IMR-90 (cell line): Measurements from ENCODE around the gene ATP6V0A4. TPM values are rescaled to one million over a fixed set of nuclear protein-coding genes. Genes with fewer than 3 reads are reported as not detected.

Experiments
- ATAC-seq: fragments of 200-7000 bp; cut with Tn5 transposase; 2 replicates; pipeline ENCODE4 v1.9.1; 2020; ENCODE audit warnings: low read depth, mild to moderate bottlenecking, moderate library complexity
- BruUV-seq: library from RNA; stranded (reverse); fragments of 400-500 nt; replicated peaks from 2 replicates; lab custom pipeline; 2021; lab: Mats Ljungman, UMichigan
- CTCF ChIA-PET: fragments of 300-600 bp; formaldehyde crosslinking; extraction: SDS; loops from one replicate; lab custom pipeline; 2021; ENCODE audit warnings: antibody characterized with exemption; lab: Yijun Ruan, JAX
- POLR2A ChIA-PET: fragments of 300-600 bp; sonication (Branson Sonifier 250); formaldehyde crosslinking; loops from one replicate; lab custom pipeline; 2022; ENCODE audit warnings: antibody characterized with exemption; ENCODE audit not compliant: unreplicated experiment; lab: Charles Lee
- DNase-seq: peaks from one replicate; pipeline ENCODE4 v3.0.0; 2013
- H2AFZ ChIP-seq: replicated peaks from 2 replicates; pipeline ENCODE3; 2013; ENCODE audit warnings: low read length, mild to moderate bottlenecking; ENCODE audit not compliant: poor library complexity
- H2AK5ac ChIP-seq: 2 replicates; pipeline ENCODE4 v1.6.1; 2013; ENCODE audit warnings: low read depth, low read length, inconsistent platforms
- H2AK9ac ChIP-seq: replicated peaks from 2 replicates; pipeline ENCODE3; 2013; ENCODE audit warnings: mild to moderate bottlenecking, low read depth, low read length, moderate library complexity; ENCODE audit not compliant: poor library complexity
- H2BK120ac ChIP-seq: 2 replicates; pipeline ENCODE4 v1.6.1; 2013; ENCODE audit warnings: low read depth, low read length, inconsistent platforms
- H2BK15ac ChIP-seq: 3 replicates; pipeline ENCODE4 v1.6.1; 2013; ENCODE audit warnings: low read depth, low read length, inconsistent platforms
- H2BK20ac ChIP-seq: 2 replicates; pipeline ENCODE4 v1.6.1; 2013; ENCODE audit warnings: low read depth, mild to moderate bottlenecking, inconsistent platforms, low read length, moderate library complexity
- H2BK5ac ChIP-seq: 2 replicates; pipeline ENCODE4 v1.6.1; 2013; ENCODE audit warnings: mild to moderate bottlenecking, low read depth, low read length, inconsistent platforms; ENCODE audit not compliant: poor library complexity, severe bottlenecking
- H3K14ac ChIP-seq: replicated peaks from 2 replicates; pipeline ENCODE4 v1.6.1; 2013; ENCODE audit warnings: low read depth, low read length, inconsistent platforms
- H3K18ac ChIP-seq: 2 replicates; pipeline ENCODE4 v1.6.1; 2013; ENCODE audit warnings: low read depth, low read length, control low read depth
- H3K23ac ChIP-seq: 2 replicates; pipeline ENCODE4 v1.6.1; 2013; ENCODE audit warnings: low read depth, low read length, inconsistent platforms
- H3K27ac ChIP-seq: 2 replicates; pipeline ENCODE4 v1.5.1; 2013; ENCODE audit warnings: mild to moderate bottlenecking, control low read depth, low read length; ENCODE audit not compliant: insufficient read depth
- H3K27me3 ChIP-seq: 2 replicates; pipeline ENCODE4 v1.6.1; 2013; ENCODE audit warnings: low read length; ENCODE audit not compliant: control insufficient read depth, insufficient read depth
- H3K36me3 ChIP-seq: 2 replicates; pipeline ENCODE4 v1.6.1; 2013; ENCODE audit warnings: low read length, mixed read lengths; ENCODE audit not compliant: control insufficient read depth, insufficient read depth
- H3K4ac ChIP-seq: 2 replicates; pipeline ENCODE4 v1.6.1; 2013; ENCODE audit warnings: low read depth, low read length, inconsistent platforms
- H3K4me1 ChIP-seq: 2 replicates; pipeline ENCODE4 v1.6.1; 2013; ENCODE audit warnings: low read length, mixed read lengths; ENCODE audit not compliant: control insufficient read depth, insufficient read depth
- H3K4me2 ChIP-seq: 2 replicates; pipeline ENCODE4 v1.6.1; 2013; ENCODE audit warnings: low read depth, mild to moderate bottlenecking, control low read depth, low read length, moderate library complexity
- H3K4me3 ChIP-seq: 2 replicates; pipeline ENCODE4 v1.5.1; 2013; ENCODE audit warnings: low read depth, mild to moderate bottlenecking, control low read depth, low read length, moderate library complexity; ENCODE audit not compliant: insufficient read depth
- H3K56ac ChIP-seq: 2 replicates; pipeline ENCODE4 v1.6.1; 2013; ENCODE audit warnings: low read length, inconsistent platforms; ENCODE audit not compliant: insufficient read depth; ENCODE audit errors: extremely low read depth
- H3K79me1 ChIP-seq, 2 experiments: 2 replicates each; pipeline ENCODE4 v1.6.1; 2013; ENCODE audit warnings: low read length in 2 of 2, inconsistent platforms in 1 of 2, low read depth in 1 of 2
- H3K9ac ChIP-seq: 2 replicates; pipeline ENCODE4 v1.6.1; 2013; ENCODE audit warnings: low read depth, low read length, control low read depth
- H3K9me1 ChIP-seq: 2 replicates; pipeline ENCODE4 v1.6.1; 2013; ENCODE audit warnings: low read length, inconsistent platforms; ENCODE audit not compliant: insufficient read depth
- H3K9me3 ChIP-seq: 2 replicates; pipeline ENCODE4 v1.6.1; 2013; ENCODE audit warnings: low read length; ENCODE audit not compliant: control insufficient read depth, insufficient read depth
- H4K20me1 ChIP-seq: 2 replicates; pipeline ENCODE4 v1.6.1; 2013; ENCODE audit warnings: low read length, inconsistent platforms; ENCODE audit not compliant: insufficient read depth
- H4K5ac ChIP-seq: 2 replicates; pipeline ENCODE4 v1.6.1; 2013; ENCODE audit warnings: mild to moderate bottlenecking, low read depth, low read length, control low read depth
- H4K8ac ChIP-seq, 2 experiments: 2 replicates each; pipeline ENCODE4 v1.6.1; 2013; ENCODE audit warnings: low read depth in 2 of 2, low read length in 2 of 2, control low read depth in 1 of 2, inconsistent platforms in 1 of 2
- H4K91ac ChIP-seq: 2 replicates; pipeline ENCODE4 v1.6.1; 2013; ENCODE audit warnings: low read depth, low read length, inconsistent platforms; ENCODE audit not compliant: insufficient read depth
- BHLHE40 ChIP-seq: fragments of 150-350 bp; IDR thresholded peaks from 2 replicates; pipeline ENCODE4 v1.6.1; 2016; ENCODE audit warnings: mild to moderate bottlenecking, low read depth, low read length
- CEBPB ChIP-seq: IDR thresholded peaks from 2 replicates; pipeline ENCODE4 v1.6.1; 2012; ENCODE audit warnings: low read depth, low read length, improper control_type of control experiment
- ELK1 ChIP-seq: fragments of 150-350 bp; IDR thresholded peaks from 2 replicates; pipeline ENCODE4 v1.6.1; 2016; ENCODE audit warnings: low read depth, mild to moderate bottlenecking, low read length, moderate library complexity, borderline replicate concordance
- FOS ChIP-seq: fragments of 150-350 bp; IDR thresholded peaks from 2 replicates; pipeline ENCODE4 v1.6.1; 2016; ENCODE audit warnings: low read depth, low read length
- MAZ ChIP-seq: IDR thresholded peaks from 2 replicates; pipeline ENCODE4 v1.6.1; 2012; ENCODE audit warnings: low read depth, mild to moderate bottlenecking, low read length, improper control_type of control experiment, moderate library complexity, borderline replicate concordance
- MXI1 ChIP-seq: IDR thresholded peaks from 2 replicates; pipeline ENCODE4 v1.6.1; 2012; ENCODE audit warnings: low read depth, mild to moderate bottlenecking, low read length, moderate library complexity, borderline replicate concordance
- NFE2L2 ChIP-seq: fragments of 150-350 bp; IDR thresholded peaks from 2 replicates; pipeline ENCODE4 v1.6.1; 2016; ENCODE audit warnings: low read depth, mild to moderate bottlenecking, low read length
- RCOR1 ChIP-seq: IDR thresholded peaks from 2 replicates; pipeline ENCODE4 v1.6.1; 2012; ENCODE audit warnings: mild to moderate bottlenecking, low read length, improper control_type of control experiment; ENCODE audit not compliant: insufficient replicate concordance
- RFX5 ChIP-seq: IDR thresholded peaks from 2 replicates; pipeline ENCODE4 v1.8.0; 2012; ENCODE audit warnings: low read depth, mild to moderate bottlenecking, low read length, moderate library complexity
- WGBS, 2 experiments: methylation state at CpG; one replicate each; pipeline versions ENCODE4 v1.1.5 to v1.1.7; 2013; ENCODE audit warnings: missing lambda C conversion rate in 2 of 2; ENCODE audit not compliant: insufficient read length in 1 of 2; ENCODE audit errors: extremely low coverage in 2 of 2; 5-methylcytosine and 5-hydroxymethylcytosine counted together
- dilution Hi-C: fragments of 300-500 bp; cut with HindIII; formaldehyde crosslinking; loops from one replicate; pipeline ENCODE4 v1.14.3; 2018; ENCODE audit warnings: low sequenced_read_pairs; ENCODE audit not compliant: unreplicated experiment
- in situ Hi-C: fragments of 300-500 bp; cut with MboI; formaldehyde crosslinking; loops from 3 replicates; pipeline ENCODE4 v1.14.3; 2019; ENCODE audit warnings: low sequenced_read_pairs, inconsistent platforms, mixed read lengths
- intact Hi-C: fragments of 100-400 bp; cut with micrococcal nuclease; formaldehyde crosslinking; loops from 2 replicates; pipeline ENCODE4 v1.10.0; 2022
- polyA plus RNA-seq, 3 experiments: library from polyadenylated mRNA; depleted of rRNA; stranded (reverse); fragments of >200 nt; gene quantifications; 2 replicates each; pipeline ENCODE4 v1.2.3, GENCODE V29; 2012; ENCODE audit warnings: low replicate concordance in 1 of 3
- total RNA-seq: library from RNA; depleted of rRNA; stranded (reverse); fragments of >200 nt; gene quantifications from 2 replicates; pipeline ENCODE4 v1.2.3, GENCODE V29; 2012
- TF ChIP-seq, protein P1 (sequence below): conservative IDR thresholded peaks from 2 replicates; pipeline ENCODE4 v1.5.1; 2012; ENCODE audit warnings: mild to moderate bottlenecking, low read depth, low read length, improper control_type of control experiment

The ATP6V0A4 gene
- total and polyA plus RNA-seq, 2 of the 4 experiments (the other 2 are of a cell fraction) = 0.05 to 0.18 TPM

DNA sequence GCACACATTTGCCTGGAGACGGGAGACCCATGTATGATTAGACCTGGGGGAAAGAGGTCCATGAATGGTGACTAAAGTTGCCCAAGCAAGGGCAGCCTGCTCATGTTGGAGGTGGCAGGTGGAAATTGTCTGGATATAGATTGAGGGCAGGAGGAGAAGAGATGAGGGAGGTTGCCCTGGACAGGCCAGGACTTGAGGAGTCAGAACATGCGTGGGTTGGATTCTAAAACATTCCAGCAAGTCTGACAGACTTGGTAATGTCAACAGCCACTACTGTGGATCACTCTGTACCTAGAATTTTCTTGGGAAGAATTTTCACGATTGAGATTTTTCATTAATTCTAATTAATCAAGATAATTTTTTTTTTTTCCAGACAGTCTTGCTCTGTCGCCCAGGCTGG, 77.7 kb downstream of the ATP6V0A4 start:
- H4K20me1 ChIP-seq = no peaks in the 10 kb centered on the region
- POLR2A ChIA-PET = no interaction called here
- no peak for ATAC-seq
- no peak overlapping the region for H2BK15ac ChIP-seq
- H3K4me2 ChIP-seq = no peak overlapping the region
- intact Hi-C loops = no loop called here
- H3K9me3 ChIP-seq = peaks cover 5% of the 10 kb centered on the region; the same call in 1 of the 2 replicates
- no peak for DNase-seq
- H2AK9ac ChIP-seq = no peak overlapping the region
- H3K36me3 ChIP-seq = no peaks in the 10 kb centered on the region
- H2BK120ac ChIP-seq = no peak overlapping the region
- no peak overlapping the region for H4K8ac ChIP-seq
- TF ChIP-seq ELK1 = no peak
- no peak for TF ChIP-seq NFE2L2
- TF ChIP-seq RCOR1 = no peak
- TF ChIP-seq BHLHE40 = no peak
- no peak for TF ChIP-seq CEBPB
- TF ChIP-seq, protein P1, sequence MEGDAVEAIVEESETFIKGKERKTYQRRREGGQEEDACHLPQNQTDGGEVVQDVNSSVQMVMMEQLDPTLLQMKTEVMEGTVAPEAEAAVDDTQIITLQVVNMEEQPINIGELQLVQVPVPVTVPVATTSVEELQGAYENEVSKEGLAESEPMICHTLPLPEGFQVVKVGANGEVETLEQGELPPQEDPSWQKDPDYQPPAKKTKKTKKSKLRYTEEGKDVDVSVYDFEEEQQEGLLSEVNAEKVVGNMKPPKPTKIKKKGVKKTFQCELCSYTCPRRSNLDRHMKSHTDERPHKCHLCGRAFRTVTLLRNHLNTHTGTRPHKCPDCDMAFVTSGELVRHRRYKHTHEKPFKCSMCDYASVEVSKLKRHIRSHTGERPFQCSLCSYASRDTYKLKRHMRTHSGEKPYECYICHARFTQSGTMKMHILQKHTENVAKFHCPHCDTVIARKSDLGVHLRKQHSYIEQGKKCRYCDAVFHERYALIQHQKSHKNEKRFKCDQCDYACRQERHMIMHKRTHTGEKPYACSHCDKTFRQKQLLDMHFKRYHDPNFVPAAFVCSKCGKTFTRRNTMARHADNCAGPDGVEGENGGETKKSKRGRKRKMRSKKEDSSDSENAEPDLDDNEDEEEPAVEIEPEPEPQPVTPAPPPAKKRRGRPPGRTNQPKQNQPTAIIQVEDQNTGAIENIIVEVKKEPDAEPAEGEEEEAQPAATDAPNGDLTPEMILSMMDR = no peak
- no peak for TF ChIP-seq RFX5
- TF ChIP-seq MAZ = no peak
- no peak for TF ChIP-seq MXI1
- no peak for TF ChIP-seq FOS
- H3K4me1 ChIP-seq = no peaks in the 10 kb centered on the region
- in situ Hi-C loops = no loop called here
- no peak overlapping the region for H3K4ac ChIP-seq
- no peaks in the 10 kb centered on the region for H3K79me1 ChIP-seq
- H2AK5ac ChIP-seq = no peak overlapping the region
- H3K27ac ChIP-seq = no peak overlapping the region
- H3K9ac ChIP-seq = no peak overlapping the region
- H3K4me3 ChIP-seq = no peak overlapping the region
- H3K14ac ChIP-seq = no peak overlapping the region
- H4K91ac ChIP-seq = no peak overlapping the region
- CTCF ChIA-PET = no interaction called here
- no TSS peak for BruUV-seq
- H3K18ac ChIP-seq = no peak overlapping the region
- H3K56ac ChIP-seq = no peak overlapping the region
- H4K5ac ChIP-seq = no peak overlapping the region
- no peak overlapping the region for H2AFZ ChIP-seq
- 33% methylated on average over 1 of the region's 4 CpGs; no CpG with 5 or more reads in 1 of the 2 experiments for WGBS, 2 experiments
- no peak overlapping the region for H2BK5ac ChIP-seq
- no peaks in the 10 kb centered on the region for H3K9me1 ChIP-seq
- no peak overlapping the region for H2BK20ac ChIP-seq
- no peak overlapping the region for H3K23ac ChIP-seq
- no peaks in the 10 kb centered on the region for H3K27me3 ChIP-seq
- dilution Hi-C loops = no loop called here
